ENCODE data around the gene PCDH8. TPM values are rescaled to one million over a fixed set of nuclear protein-coding genes. Genes with fewer than 3 reads are reported as not detected.

PCDH8 gene
- polyA plus RNA-seq, 1 of the 3 experiments (the other 2 are of a cell fraction) = not detected

DNA sequence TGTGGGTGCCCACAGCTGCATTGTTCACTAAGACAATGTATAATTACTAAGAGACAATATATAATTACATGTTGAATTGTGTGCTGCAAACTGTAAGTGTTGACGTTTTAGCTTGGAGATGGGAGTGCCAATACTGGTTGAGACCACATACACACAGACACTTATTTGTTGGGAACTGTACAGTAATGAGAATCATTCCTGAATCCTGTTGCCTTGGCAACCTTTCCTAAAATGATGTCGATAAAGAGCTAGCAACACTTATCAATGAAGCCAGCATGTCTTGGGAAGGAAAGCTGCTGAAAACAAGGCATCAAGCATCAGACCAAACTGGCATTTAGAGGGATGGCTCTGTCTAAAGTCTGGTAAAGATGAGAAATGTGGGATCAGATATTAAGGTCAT lies 51.3 kb downstream of the PCDH8 start:
- Histone ChIP-seq H3K4me1 (ENCODE audit: control insufficient read depth in 1 of 2, insufficient read depth in 2 of 2, low read depth in 1 of 2, low read length in 1 of 2) (peaks cover 0 to 2% of the 10 kb centered on the region in 2 experiments; a peak in 1 of 4 replicates), H3K4me3 (ENCODE audit: low read depth in 2 of 2, low read length in 1 of 2) (no peak overlapping the region), H3K36me3 (replicated peaks in 1 of 2; ENCODE audit: control insufficient read depth in 1 of 2, insufficient read depth in 2 of 2, low read length in 1 of 2) (no peaks in the 10 kb centered on the region), H3K27me3 (ENCODE audit: insufficient read depth) (no peaks in the 10 kb centered on the region; the same call in 1 of the 2 replicates), H3K4me2 (no peak overlapping the region), H2AFZ (ENCODE audit: low read depth) (no peak overlapping the region), H3F3A (replicated peaks; ENCODE audit: insufficient read depth) (no peaks in the 10 kb centered on the region), H4K20me1 (ENCODE audit: insufficient read depth) (no peaks in the 10 kb centered on the region), H3K27ac (ENCODE audit: low read depth in 2 of 2, low read length in 1 of 2) (no peak overlapping the region), H3K9ac (no peak overlapping the region), H3K79me2 (ENCODE audit: insufficient read depth) (no peaks in the 10 kb centered on the region), H3K9me3 (no peaks in the 10 kb centered on the region), H3K9me2 (no peaks in the 10 kb centered on the region)
- POLR2A ChIA-PET = no interaction called here
- CTCF ChIA-PET = interaction anchor here (0.6 to 1.4 kb wide), 5 partner anchors 12 to 171 kb away, joined by 3 to 6 read pairs (median 3); no protein-coding TSS in a partner anchor
- 24% methylated on average over 2 of the region's 2 CpGs for whole genome bisulfite sequencing (ENCODE audit: low lambda C conversion rate)
- DNase-seq = no peak
- TF ChIP-seq RFX5 (IDR thresholded peaks at IDR 0.05; ENCODE audit: low read length) = no peak
- no peak for TF ChIP-seq NFIC (IDR thresholded peaks at IDR 0.05; ENCODE audit: borderline replicate concordance)
- no peak for TF ChIP-seq EP300 (IDR thresholded peaks at IDR 0.05; ENCODE audit: borderline replicate concordance in 1 of 2, low read depth in 1 of 2, low read length in 1 of 2)
- no peak for TF ChIP-seq SMC3 (IDR thresholded peaks at IDR 0.05; ENCODE audit: low read depth, low read length)
- no peak for TF ChIP-seq CHD2 (IDR thresholded peaks at IDR 0.05; ENCODE audit: low read length, partially characterized antibody)
- no peak for TF ChIP-seq MXI1 (IDR thresholded peaks at IDR 0.05; ENCODE audit: low read depth, low read length)
- no peak for TF ChIP-seq SIN3A (IDR thresholded peaks at IDR 0.05; ENCODE audit: borderline replicate concordance, low read depth, low read length)

DNA sequence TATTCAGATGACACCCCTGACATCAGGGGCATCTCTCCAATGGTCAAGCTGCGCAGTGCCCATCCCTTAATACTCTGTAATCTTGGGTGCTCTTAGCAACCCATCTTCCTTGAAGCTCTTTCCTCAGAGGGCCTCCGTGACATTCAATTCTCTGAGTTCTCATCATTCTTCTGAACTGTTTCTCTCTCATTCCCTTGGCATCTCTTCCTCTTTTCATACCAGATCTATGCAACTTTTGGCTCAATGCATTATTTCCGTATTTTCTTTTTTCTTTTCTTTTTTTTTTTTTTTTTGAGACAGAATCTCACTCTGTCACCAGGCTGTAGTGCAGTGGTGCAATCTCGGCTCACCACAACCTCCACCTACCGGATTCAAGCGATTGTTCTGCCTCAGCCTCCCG lies 53.9 kb downstream of the PCDH8 start:
- no peak overlapping the region for H3K4me2 ChIP-seq
- H3F3A ChIP-seq (replicated peaks; ENCODE audit: insufficient read depth) = no peaks in the 10 kb centered on the region
- WGBS (ENCODE audit: low lambda C conversion rate) = 44% methylated on average over 7 of the region's 7 CpGs
- no peaks in the 10 kb centered on the region for H4K20me1 ChIP-seq (ENCODE audit: insufficient read depth)
- H3K27ac ChIP-seq (ENCODE audit: low read depth in 2 of 2, low read length in 1 of 2) = no peak overlapping the region
- POLR2A ChIA-PET = no interaction called here
- H3K4me3 ChIP-seq (ENCODE audit: low read depth in 2 of 2, low read length in 1 of 2) = no peak overlapping the region
- no peak overlapping the region for H3K9ac ChIP-seq
- H3K27me3 ChIP-seq (ENCODE audit: insufficient read depth) = no peaks in the 10 kb centered on the region; the same call in 1 of the 2 replicates
- no peak overlapping the region for H2AFZ ChIP-seq (ENCODE audit: low read depth)
- no peaks in the 10 kb centered on the region for H3K36me3 ChIP-seq (replicated peaks in 1 of 2; ENCODE audit: control insufficient read depth in 1 of 2, insufficient read depth in 2 of 2, low read length in 1 of 2)
- H3K79me2 ChIP-seq (ENCODE audit: insufficient read depth) = no peaks in the 10 kb centered on the region
- H3K9me3 ChIP-seq = no peaks in the 10 kb centered on the region
- TF ChIP-seq RXRA (IDR thresholded peaks at IDR 0.05; ENCODE audit: borderline replicate concordance, low read depth) (no peak), GATA2 (CRISPR knock-in tag; IDR thresholded peaks at IDR 0.05) (no peak), TEAD4 (IDR thresholded peaks at IDR 0.05; ENCODE audit: borderline replicate concordance, insufficient read depth) (no peak), EZH2phosphoT487 (IDR thresholded peaks at IDR 0.05; ENCODE audit: borderline replicate concordance, low read depth) (no peak), EP300 (IDR thresholded peaks at IDR 0.05; ENCODE audit: borderline replicate concordance in 1 of 2, low read depth in 1 of 2, low read length in 1 of 2) (no peak), RFX5 (IDR thresholded peaks at IDR 0.05; ENCODE audit: low read length) (no peak)
- TF ChIP-seq, protein P1, sequence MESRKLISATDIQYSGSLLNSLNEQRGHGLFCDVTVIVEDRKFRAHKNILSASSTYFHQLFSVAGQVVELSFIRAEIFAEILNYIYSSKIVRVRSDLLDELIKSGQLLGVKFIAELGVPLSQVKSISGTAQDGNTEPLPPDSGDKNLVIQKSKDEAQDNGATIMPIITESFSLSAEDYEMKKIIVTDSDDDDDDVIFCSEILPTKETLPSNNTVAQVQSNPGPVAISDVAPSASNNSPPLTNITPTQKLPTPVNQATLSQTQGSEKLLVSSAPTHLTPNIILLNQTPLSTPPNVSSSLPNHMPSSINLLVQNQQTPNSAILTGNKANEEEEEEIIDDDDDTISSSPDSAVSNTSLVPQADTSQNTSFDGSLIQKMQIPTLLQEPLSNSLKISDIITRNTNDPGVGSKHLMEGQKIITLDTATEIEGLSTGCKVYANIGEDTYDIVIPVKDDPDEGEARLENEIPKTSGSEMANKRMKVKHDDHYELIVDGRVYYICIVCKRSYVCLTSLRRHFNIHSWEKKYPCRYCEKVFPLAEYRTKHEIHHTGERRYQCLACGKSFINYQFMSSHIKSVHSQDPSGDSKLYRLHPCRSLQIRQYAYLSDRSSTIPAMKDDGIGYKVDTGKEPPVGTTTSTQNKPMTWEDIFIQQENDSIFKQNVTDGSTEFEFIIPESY (IDR thresholded peaks at IDR 0.05; ENCODE audit: borderline replicate concordance, low read depth) = no peak
- TF ChIP-seq, protein P2, sequence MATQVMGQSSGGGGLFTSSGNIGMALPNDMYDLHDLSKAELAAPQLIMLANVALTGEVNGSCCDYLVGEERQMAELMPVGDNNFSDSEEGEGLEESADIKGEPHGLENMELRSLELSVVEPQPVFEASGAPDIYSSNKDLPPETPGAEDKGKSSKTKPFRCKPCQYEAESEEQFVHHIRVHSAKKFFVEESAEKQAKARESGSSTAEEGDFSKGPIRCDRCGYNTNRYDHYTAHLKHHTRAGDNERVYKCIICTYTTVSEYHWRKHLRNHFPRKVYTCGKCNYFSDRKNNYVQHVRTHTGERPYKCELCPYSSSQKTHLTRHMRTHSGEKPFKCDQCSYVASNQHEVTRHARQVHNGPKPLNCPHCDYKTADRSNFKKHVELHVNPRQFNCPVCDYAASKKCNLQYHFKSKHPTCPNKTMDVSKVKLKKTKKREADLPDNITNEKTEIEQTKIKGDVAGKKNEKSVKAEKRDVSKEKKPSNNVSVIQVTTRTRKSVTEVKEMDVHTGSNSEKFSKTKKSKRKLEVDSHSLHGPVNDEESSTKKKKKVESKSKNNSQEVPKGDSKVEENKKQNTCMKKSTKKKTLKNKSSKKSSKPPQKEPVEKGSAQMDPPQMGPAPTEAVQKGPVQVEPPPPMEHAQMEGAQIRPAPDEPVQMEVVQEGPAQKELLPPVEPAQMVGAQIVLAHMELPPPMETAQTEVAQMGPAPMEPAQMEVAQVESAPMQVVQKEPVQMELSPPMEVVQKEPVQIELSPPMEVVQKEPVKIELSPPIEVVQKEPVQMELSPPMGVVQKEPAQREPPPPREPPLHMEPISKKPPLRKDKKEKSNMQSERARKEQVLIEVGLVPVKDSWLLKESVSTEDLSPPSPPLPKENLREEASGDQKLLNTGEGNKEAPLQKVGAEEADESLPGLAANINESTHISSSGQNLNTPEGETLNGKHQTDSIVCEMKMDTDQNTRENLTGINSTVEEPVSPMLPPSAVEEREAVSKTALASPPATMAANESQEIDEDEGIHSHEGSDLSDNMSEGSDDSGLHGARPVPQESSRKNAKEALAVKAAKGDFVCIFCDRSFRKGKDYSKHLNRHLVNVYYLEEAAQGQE (IDR thresholded peaks at IDR 0.05; ENCODE audit: low read depth, low read length) = no peak
- TF ChIP-seq, protein P3, sequence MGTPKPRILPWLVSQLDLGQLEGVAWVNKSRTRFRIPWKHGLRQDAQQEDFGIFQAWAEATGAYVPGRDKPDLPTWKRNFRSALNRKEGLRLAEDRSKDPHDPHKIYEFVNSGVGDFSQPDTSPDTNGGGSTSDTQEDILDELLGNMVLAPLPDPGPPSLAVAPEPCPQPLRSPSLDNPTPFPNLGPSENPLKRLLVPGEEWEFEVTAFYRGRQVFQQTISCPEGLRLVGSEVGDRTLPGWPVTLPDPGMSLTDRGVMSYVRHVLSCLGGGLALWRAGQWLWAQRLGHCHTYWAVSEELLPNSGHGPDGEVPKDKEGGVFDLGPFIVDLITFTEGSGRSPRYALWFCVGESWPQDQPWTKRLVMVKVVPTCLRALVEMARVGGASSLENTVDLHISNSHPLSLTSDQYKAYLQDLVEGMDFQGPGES (IDR thresholded peaks at IDR 0.05; ENCODE audit: low read depth, low read length) = no peak
- TF ChIP-seq, protein P4, sequence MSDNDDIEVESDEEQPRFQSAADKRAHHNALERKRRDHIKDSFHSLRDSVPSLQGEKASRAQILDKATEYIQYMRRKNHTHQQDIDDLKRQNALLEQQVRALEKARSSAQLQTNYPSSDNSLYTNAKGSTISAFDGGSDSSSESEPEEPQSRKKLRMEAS (IDR thresholded peaks at IDR 0.05; ENCODE audit: low read depth) = no peak
- H3K4me1 ChIP-seq (ENCODE audit: control insufficient read depth in 1 of 2, insufficient read depth in 2 of 2, low read depth in 1 of 2, low read length in 1 of 2) = peaks cover 0 to 2% of the 10 kb centered on the region in 2 experiments; a peak in 1 of 4 replicates
- no peaks in the 10 kb centered on the region for H3K9me2 ChIP-seq
- no peak for DNase-seq
- CTCF ChIA-PET = interaction anchor here (0.6 to 4.4 kb wide), 5 partner anchors 14 to 344 kb away, joined by 3 to 23 read pairs (median 3); no protein-coding TSS in a partner anchor

Measured in SK-N-SH (cell line).